Measurements from ENCODE around the gene TRIM2.
"Not testable (repeated sequence)": the region's sequence is repeated elsewhere in the genome, so short reads cannot be mapped to it uniquely, and the experiment has no call there.

TRIM2 gene

DNA sequence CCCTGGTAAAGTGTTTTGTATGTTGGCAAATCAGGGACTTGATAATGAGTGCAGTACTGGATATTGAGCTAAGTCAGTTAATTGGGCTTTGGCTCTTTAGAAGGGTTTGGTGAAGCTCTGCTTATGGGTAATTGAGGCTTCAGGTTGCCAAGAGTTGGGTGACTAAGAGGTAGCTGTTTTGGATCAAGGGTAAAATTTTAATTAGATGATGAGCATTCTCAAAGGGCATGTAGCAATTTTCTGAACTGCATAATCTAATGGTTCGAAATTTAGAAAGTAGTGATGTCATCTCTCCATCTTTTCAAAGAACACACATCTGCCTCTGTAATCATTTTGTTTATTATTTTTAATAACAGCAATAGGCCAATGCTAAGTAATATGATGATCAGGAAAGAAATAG, 5.5 kb upstream of the TRIM2 start:
- Histone ChIP-seq H3K79me2 (no peaks in the 10 kb centered on the region), H2AFZ (no peak overlapping the region), H3K27ac (no peak overlapping the region), H3K4me2 (ENCODE audit: low read length) (no peak overlapping the region), H3K4me3 (ENCODE audit: low read depth, low read length) (no peak overlapping the region), H3K9me3 (ENCODE audit: control insufficient read depth, low read length) (no peaks in the 10 kb centered on the region), H3K9ac (no peak overlapping the region), H3K36me3 (ENCODE audit: control insufficient read depth, insufficient read depth, low read length) (no peaks in the 10 kb centered on the region), H3K4me1 (no peaks in the 10 kb centered on the region), H3K27me3 (ENCODE audit: control insufficient read depth, insufficient read depth, low read length) (no peaks in the 10 kb centered on the region)
- TF ChIP-seq, protein P1, sequence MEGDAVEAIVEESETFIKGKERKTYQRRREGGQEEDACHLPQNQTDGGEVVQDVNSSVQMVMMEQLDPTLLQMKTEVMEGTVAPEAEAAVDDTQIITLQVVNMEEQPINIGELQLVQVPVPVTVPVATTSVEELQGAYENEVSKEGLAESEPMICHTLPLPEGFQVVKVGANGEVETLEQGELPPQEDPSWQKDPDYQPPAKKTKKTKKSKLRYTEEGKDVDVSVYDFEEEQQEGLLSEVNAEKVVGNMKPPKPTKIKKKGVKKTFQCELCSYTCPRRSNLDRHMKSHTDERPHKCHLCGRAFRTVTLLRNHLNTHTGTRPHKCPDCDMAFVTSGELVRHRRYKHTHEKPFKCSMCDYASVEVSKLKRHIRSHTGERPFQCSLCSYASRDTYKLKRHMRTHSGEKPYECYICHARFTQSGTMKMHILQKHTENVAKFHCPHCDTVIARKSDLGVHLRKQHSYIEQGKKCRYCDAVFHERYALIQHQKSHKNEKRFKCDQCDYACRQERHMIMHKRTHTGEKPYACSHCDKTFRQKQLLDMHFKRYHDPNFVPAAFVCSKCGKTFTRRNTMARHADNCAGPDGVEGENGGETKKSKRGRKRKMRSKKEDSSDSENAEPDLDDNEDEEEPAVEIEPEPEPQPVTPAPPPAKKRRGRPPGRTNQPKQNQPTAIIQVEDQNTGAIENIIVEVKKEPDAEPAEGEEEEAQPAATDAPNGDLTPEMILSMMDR (IDR thresholded peaks at IDR 0.05), result no peak

DNA sequence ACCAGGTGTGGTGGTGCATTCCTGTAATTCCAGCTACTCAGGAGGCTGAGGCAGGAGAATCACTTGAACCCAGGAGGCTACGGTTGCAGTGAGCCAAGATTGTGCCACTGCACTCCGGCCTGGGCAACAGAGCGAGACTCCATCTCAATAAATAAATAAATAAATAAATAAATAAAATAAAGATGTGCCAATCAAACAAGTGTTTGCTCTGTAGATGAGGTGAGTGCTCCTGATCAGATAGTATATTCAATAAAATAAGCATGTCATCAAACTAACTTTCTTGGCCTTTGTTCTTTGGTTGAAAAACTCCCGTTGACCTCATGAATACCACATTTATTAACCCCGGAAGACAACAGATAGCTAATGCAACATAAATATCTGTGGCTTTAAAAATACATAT, 497 bp upstream of the TRIM2 start:
- not testable (repeated sequence) for H3K4me2 ChIP-seq (ENCODE audit: low read length); H3K36me3 ChIP-seq (ENCODE audit: control insufficient read depth, insufficient read depth, low read length); H3K9ac ChIP-seq; H3K27me3 ChIP-seq (ENCODE audit: control insufficient read depth, insufficient read depth, low read length); H3K27ac ChIP-seq; H3K4me1 ChIP-seq; H3K9me3 ChIP-seq (ENCODE audit: control insufficient read depth, low read length); H3K4me3 ChIP-seq (ENCODE audit: low read depth, low read length); H3K79me2 ChIP-seq; H2AFZ ChIP-seq

DNA sequence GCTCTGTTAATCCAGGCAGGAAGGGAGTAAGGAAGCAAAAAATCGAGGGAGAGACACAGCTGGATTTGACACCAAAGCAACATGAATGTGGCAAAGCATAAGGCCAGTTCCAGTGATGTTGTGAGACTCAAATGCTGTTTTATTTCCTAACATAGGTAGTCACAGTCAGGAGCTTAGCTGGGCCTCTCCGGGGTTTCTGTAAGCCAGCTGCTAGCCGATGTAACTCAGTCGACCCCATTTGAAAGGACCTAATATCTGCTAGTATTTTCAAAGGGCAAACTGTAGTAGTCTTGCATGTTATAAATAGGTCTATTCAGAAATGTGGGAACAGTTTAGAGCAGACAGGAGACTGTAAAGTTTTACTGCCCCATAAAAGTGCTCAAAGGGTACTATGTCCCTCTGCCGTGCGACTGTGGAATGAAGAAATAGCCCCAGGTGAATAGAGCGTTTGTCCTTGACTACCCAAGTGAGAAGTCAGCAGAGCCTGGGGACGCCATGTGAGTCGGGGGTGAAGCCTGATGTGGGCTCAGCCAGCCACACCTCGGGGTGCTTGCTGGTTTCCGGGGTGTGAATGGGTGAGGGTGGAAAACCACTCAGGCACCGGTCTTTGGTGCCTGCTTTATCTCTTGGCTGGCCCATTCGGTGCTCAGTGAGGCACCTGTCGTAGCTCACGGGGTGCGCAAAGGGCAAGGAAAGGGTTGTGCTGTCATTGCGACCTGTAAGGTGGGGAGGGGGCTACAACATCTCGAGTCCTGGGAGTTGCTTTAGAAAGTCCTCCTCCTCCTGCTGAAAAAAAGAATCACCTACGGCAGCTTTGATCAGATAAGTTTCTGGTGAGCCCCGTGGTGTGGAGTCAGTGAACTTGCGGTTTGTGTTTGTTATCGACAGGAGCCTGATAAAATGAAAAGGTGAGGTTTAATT, 745 bp downstream of the TRIM2 start:
- Histone ChIP-seq H3K36me3 (ENCODE audit: control insufficient read depth, insufficient read depth, low read length) (no peaks in the 10 kb centered on the region), H2AFZ (no peak overlapping the region), H3K79me2 (no peaks in the 10 kb centered on the region), H3K4me2 (ENCODE audit: low read length) (no peak overlapping the region), H3K4me3 (ENCODE audit: low read depth, low read length) (no peak overlapping the region), H3K27me3 (ENCODE audit: control insufficient read depth, insufficient read depth, low read length) (no peaks in the 10 kb centered on the region), H3K4me1 (peaks cover 5% of the 10 kb centered on the region), H3K9me3 (ENCODE audit: control insufficient read depth, low read length) (no peaks in the 10 kb centered on the region), H3K27ac (no peak overlapping the region), H3K9ac (no peak overlapping the region)
- TF ChIP-seq, protein P1 (IDR thresholded peaks at IDR 0.05), result no peak

GRCh38 chr4:153205757-153206156, 1.5 kb downstream of the TRIM2 start:
- Histone ChIP-seq H3K9ac (no peak overlapping the region), H3K36me3 (ENCODE audit: control insufficient read depth, insufficient read depth, low read length) (no peaks in the 10 kb centered on the region)
- TF ChIP-seq, protein P1 (IDR thresholded peaks at IDR 0.05), result no peak

DNA sequence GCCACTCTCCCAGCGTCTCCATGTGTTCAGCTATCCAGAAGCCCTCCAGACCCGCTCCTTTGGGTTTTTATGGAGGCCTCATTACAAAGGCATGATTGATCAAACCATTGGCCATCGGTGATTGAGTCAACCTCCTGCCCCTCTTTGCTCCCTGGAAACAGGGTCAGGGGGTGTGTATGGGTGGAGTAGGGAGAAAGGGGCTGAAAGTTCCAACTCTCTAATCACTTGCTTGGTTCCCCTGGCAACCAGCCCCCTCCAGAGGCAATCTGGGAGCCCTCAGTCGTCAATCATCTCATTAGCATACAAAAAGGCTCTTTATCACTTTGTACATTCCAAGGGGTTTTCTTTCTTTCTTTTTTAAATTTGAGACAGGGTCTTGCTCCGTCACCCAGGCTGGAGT, 2.3 kb downstream of the TRIM2 start:
- Histone ChIP-seq H3K36me3 (ENCODE audit: control insufficient read depth, insufficient read depth, low read length) (no peaks in the 10 kb centered on the region), H2AFZ (no peak overlapping the region), H3K4me2 (ENCODE audit: low read length) (no peak overlapping the region), H3K4me1 (peaks cover 10% of the 10 kb centered on the region), H3K27ac (no peak overlapping the region), H3K27me3 (ENCODE audit: control insufficient read depth, insufficient read depth, low read length) (no peaks in the 10 kb centered on the region), H3K79me2 (no peaks in the 10 kb centered on the region), H3K4me3 (ENCODE audit: low read depth, low read length) (no peak overlapping the region), H3K9me3 (ENCODE audit: control insufficient read depth, low read length) (no peaks in the 10 kb centered on the region), H3K9ac (no peak overlapping the region)
- TF ChIP-seq, protein P1 (IDR thresholded peaks at IDR 0.05), result no peak

More at GRCh38 chr4:153205757-153206156, 1.5 kb downstream of the TRIM2 start:
- no peak overlapping the region for H3K4me2 ChIP-seq (ENCODE audit: low read length)
- peaks cover 9% of the 10 kb centered on the region for H3K4me1 ChIP-seq
- H3K79me2 ChIP-seq, result no peaks in the 10 kb centered on the region
- H3K27me3 ChIP-seq (ENCODE audit: control insufficient read depth, insufficient read depth, low read length), result no peaks in the 10 kb centered on the region
- H3K9me3 ChIP-seq (ENCODE audit: control insufficient read depth, low read length), result no peaks in the 10 kb centered on the region
- H2AFZ ChIP-seq, result no peak overlapping the region
- H3K27ac ChIP-seq, result no peak overlapping the region
- no peak overlapping the region for H3K4me3 ChIP-seq (ENCODE audit: low read depth, low read length)
